NT2/D1 (cell line): ENCODE measurements around the gene ZNF683.

Experiments used
- SUZ12 ChIP-seq: IDR thresholded peaks from 2 replicates; pipeline ENCODE4 v1.6.1; 2011; ENCODE audit not compliant: insufficient read length, insufficient read depth; ENCODE audit errors: extremely low read depth
- YY1 ChIP-seq: IDR thresholded peaks from 2 replicates; pipeline ENCODE4 v1.6.1; 2011; ENCODE audit not compliant: insufficient read length, insufficient read depth

- TF ChIP-seq SUZ12: no peak
- TF ChIP-seq YY1: no peak
These were observed 56.4 kb downstream of the ZNF683 start for GRCh38 chr1:26315874-26316850.
